DMS 273 (cell line): ENCODE measurements around the gene FAM20C.

Experiments used
- DNase-seq: peaks from one replicate; lab custom pipeline; 2025; ENCODE audit not compliant: unreplicated experiment; lab: John Stamatoyannopoulos, UW

FAM20C gene

DNA sequence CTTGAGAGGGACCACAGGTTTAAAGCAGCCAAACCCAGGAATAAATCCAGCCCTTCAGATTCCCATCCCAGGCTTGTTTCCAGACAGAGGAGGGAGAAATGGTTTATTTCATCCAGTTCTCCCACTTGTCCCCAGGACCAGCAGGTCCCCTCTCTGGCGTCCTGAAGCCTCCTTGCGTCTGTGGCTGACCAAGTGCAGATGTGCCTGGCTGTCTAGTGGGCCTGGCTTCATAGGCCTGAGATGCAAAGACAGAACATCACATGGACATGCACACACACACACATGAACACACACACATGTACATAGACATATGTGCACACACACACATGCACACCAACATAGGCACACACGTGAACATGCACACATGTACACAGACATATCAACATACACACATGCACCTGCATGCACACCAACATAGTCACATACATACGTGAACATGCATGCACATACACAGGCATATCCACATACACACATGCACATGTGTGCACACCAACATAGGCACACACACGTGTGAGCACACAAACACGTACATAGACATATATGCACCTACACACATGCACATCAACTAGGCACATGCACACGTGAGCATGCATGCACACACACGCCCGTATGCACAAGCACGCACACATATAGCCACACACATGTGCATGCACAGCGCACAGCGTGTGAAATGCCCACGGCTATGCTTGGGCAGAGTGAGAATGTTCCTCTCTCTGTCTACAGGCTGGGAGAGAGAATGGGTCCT, 108.3 kb downstream of the FAM20C start:
- DNase-seq = no peak

DNA sequence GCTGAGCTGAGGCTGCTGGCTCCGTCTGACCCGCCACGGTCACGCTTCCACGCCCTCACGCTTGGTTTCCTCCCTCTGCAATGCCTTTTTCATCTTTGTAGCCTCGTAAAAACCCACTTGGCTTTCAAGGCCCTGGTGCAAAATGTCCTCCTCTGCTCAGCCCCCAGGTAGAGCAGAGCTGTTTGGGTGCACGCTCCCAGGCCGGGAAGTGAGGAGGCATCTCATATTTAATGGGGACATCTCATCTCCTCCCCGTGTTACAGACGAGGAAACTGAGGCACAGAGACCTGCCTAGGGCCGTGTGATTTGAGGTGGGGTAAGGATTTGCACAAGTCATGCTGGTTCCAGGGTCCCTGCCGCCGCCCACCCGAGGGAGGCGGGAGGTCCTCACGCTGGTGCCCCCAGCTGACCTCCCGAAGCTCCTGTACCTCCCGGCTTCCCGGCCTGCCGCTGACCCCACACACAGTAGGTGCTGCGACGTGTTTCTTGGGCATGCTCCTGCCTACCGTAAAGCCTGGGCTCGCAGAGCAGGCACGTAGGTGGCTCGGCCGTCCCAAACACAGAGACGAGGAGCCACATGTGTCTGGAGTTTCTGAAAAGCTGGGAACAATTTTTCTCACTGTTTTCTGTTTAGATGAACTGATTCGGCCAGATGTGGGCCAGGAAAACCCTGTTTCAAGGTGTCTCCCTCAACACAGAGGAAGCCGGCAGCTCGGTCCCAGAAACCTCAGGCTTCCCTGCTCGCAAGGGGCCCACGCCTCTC, 109.1 kb downstream of the FAM20C start:
- DNase-seq = no peak

DNA sequence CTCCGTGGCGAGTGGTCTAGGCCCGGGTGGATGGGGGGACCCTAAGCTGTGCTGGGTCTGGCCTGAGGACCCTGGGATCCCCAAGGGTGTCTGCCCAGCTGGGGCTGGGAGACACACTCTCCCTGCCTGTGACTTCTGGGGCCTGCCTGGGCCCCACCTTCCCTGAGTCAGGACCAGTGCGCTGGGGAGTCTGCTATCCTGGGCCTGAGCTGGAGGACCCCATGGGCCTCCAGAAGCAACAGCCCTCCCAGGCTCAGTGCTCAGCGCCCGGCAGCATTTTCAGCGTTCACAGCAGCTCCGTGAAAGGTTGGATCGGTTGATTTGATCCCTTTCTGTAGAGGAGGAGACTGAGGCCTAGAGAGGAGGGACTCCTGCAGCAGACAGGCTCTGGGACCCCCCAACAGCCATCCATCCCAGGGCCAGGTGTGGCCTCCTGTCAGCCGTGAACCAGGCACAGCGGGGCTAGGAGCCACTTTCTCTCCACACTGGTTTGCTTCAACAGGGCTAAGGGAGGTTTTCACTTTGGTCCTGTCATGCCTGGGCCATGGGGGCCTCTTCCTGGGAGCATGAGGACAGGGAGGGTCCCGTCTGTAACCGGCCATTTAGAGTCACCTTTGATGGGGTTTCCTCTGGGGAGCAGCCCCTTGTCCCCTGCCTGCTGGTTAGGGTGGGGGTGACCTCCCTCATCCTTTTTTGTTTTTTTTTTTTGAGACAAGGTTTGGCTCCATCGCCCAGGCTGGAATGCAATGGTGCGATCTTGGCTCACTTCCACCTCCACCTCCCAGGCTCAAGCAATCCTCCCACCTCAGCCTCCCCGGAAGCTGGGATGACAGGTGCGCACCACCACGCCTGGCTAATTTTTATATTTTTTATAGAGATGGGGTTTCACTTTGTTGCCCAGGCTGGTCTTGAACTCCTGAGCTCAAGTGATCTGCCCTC, 110.0 kb downstream of the FAM20C start:
- DNase-seq = no peak

DNA sequence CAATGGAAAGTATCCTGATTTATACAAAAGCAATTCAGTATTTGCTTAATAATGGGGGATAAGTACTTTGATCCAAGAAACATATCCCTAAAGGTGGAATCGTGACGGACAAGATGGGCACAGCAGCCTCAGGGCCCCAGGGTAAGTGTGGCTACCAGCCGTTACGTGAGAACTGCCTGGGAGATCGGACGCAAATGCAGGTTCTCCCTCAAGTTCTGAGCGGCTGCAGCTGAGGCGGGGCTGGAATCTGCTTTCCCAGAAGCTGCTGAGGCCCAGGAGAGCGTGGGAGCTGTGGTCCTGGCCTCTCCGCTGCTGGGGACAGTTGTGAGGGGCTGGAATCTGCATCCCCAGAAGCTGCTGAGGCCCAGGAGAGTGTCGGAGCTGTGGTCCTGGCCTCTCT, 111.1 kb downstream of the FAM20C start:
- no peak for DNase-seq

DNA sequence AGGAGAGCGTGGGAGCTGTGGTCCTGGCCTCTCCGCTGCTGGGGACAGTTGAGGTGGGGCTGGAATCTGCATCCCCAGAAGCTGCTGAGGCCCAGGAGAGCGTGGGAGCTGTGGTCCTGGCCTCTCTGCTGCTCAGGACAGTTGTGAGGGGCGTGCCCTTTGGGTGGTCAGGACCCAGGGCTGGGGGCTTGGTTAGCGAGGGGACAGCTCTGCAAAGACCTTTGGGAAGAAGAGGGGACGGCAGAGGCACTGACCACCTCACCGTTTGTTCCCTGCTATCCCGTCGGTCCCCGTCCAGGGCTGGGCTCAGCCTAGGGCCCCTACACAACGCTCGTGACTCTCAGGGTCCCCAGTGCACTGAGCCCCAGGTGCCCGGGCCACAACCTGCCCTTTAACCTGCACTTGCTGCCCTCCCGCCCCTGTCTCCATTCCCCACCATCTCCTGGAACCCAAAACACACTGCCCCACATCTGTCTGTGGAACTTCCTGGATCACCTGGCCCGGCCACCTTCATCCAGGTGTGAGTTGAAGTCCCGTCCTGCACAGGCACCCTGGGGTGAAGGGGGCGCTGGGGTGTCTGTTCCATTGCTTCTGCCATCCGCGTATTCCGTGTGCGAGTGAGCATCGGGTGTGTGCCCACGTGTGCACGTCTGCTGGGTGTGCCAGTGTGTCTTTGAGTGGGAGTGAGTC, 111.7 kb downstream of the FAM20C start:
- no peak for DNase-seq

DNA sequence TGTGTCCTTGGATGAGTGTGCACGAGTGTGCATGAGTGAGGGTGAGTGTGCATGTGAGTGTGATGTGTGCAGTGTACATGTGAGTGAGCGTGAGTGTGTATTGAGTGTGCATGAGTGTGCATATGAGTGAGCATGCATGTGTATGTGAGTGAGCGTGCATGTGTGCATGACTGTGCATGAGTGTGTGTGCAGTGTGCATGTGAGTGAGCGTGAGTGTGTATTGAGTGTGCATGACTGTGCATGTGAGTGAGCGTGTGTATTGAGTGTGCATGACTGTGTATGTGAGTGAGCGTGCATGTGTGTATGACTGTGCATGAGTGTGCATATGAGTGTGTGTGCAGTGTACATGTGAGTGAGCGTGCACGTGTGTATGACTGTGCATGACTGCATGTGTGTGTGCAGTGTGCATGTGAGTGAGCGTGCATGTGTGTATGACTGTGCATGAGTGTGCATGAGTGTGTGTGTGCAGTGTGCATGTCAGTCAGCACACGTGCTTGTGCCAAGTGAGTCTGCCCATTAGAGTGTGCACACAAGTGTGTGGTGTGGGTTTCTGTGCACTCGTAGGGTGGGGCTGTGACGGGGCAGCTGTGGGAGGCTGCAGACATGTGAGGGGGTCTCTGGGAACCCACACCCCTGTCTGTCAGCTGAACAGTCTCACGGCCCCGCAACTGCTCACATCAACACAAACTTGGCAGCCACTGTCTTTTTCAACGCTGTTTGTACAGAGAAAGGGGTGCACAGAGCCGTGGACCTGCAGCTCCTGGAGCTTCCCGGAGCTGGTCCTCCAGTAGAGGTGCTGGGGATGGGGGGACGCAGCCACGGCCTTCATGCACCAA, 112.4 kb downstream of the FAM20C start:
- no peak for DNase-seq

DNA sequence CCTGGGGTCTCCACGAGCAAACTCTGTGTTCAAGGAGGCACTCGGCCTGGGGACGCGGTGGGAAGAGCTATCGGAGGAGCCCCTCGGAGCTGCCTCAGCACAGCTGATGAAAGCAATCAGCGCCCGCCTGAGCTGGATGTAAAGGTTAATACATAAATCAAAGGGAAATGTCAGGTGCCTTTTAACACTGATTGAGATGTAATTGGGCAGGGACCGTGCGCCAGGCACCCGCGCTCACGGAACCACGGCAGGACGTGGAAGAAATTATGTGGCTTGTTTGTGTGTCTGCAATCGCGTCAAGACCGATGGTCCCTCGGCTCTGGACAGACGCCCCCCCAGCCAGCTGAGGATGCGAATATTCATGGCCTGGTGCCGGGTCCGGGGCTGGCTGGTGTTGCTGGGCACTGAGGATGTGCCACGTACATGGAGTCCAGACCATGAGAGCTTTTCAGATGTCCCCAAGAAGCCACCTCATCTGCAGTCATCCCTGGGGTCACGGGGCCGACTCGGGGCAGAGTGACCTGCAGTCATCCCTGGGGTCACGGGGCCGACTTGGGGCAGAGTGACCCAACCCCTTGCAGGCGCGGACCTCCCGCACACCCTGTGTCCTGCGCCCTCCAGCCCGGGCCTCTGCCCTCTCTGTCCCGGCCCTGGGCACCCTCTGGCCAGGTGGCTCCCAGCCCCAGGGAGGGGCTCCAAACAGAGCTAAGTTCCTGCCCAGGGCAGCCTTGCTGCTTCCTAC, 113.2 kb downstream of the FAM20C start:
- DNase-seq = no peak

DNA sequence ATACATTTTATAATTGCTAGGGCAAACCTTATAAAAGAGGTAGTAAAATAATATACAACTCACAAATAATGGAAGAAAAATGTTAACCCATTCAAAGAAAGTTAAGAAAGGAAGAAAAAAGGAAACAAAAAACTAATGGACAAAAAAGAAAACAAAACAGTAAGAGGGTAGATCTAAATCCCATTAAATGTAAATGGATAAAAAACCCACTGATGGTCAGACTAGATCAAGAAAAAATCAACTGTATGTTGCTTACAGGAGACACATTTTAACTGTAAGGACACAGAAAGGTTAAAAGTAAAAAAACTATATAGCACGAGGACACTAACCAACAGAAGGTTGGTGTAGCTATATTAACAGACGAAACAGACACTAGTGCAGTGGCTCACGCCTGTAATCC, 115.6 kb downstream of the FAM20C start:
- no peak for DNase-seq

DNA sequence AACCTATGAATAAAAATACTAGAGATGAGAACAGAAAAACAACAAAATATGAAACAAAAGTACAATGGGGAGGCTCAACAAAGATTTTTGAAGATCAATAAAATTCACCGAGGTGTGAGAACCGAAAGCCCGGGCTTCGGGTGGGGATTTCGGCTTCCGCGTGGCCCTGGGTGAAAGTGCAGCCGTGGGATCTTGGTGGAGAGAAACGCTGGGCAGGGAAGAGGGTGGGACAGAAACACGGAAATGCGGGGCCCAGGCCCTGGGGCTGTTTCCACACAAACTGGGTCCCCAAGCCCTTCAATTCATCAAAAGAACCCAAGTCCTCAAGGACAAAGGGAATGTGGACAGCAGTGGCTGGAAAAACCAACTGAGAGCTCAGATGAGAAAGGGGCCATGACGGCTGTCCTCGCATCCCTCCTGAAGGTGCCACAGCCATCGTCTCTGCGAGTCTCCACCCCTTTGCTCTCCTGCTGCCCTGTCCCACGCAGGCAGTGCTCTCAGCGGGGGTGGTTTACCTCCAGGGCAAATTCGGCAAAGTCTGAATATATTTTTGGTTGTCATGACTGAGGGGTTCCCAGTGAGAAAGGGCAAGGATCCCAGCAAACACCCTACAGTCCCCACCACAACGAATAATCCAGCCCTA, 117.3 kb downstream of the FAM20C start:
- no peak for DNase-seq
